BLaER1 (cell line): Measurements from ENCODE around the gene KCTD10.

Source experiments
- H3K27ac ChIP-seq: shearing (Covaris generic); formaldehyde crosslinking; 2 replicates; pipeline ENCODE4 v1.8.1; 2022
- H3K27me3 ChIP-seq: shearing (Covaris generic); formaldehyde crosslinking; 2 replicates; pipeline ENCODE4 v1.8.1; 2022
- H3K36me3 ChIP-seq: shearing (Covaris generic); formaldehyde crosslinking; 2 replicates; pipeline ENCODE4 v1.8.1; 2022
- H3K4me1 ChIP-seq: shearing (Covaris generic); formaldehyde crosslinking; 2 replicates; pipeline ENCODE4 v1.8.1; 2022
- H3K4me2 ChIP-seq: shearing (Covaris generic); formaldehyde crosslinking; 2 replicates; pipeline ENCODE4 v1.8.1; 2022
- H3K4me3 ChIP-seq: shearing (Covaris generic); formaldehyde crosslinking; 2 replicates; pipeline ENCODE4 v1.8.1; 2022
- H3K9ac ChIP-seq: shearing (Covaris generic); formaldehyde crosslinking; 2 replicates; pipeline ENCODE4 v1.8.1; 2022
- H3K9me3 ChIP-seq: shearing (Covaris generic); formaldehyde crosslinking; 2 replicates; pipeline ENCODE4 v1.8.1; 2022
- H4K20me1 ChIP-seq: shearing (Covaris generic); formaldehyde crosslinking; 2 replicates; pipeline ENCODE4 v1.8.1; 2022
- Cebpa-rat ChIP-seq: shearing (Covaris generic); IDR thresholded peaks from 2 replicates; pipeline ENCODE4 v1.8.1; 2022

KCTD10 gene

DNA sequence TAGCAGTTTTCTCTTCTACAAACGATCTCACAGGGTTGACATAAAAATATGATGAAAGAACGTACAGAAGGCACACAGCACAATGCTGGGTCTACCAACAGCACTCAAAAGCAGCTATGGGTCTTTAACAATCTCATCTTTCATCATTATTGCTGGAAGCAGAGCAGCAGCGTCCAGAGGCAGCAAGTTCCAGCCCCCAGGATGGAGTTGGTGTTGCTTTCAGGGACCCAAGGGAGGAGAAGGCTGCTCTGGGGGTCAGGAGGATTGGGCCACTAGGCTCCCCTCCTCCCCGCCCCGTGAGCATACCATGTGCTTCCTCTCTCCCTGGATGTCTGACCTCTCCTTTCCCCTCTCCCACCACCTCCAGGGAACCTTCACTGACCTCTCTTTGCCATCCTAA is 13.3 kb downstream of the KCTD10 start:
- Histone ChIP-seq H3K4me2 (no peak overlapping the region), H4K20me1 (peaks cover 100% of the 10 kb centered on the region), H3K36me3 (peaks cover 88% of the 10 kb centered on the region), H3K27me3 (no peaks in the 10 kb centered on the region), H3K9me3 (no peaks in the 10 kb centered on the region), H3K9ac (peak overlapping the region; percentile 19; the same call in 1 of the 2 replicates), H3K27ac (no peak overlapping the region), H3K4me1 (peaks cover 32% of the 10 kb centered on the region), H3K4me3 (no peak overlapping the region)
- no peak for TF ChIP-seq Cebpa-rat

DNA sequence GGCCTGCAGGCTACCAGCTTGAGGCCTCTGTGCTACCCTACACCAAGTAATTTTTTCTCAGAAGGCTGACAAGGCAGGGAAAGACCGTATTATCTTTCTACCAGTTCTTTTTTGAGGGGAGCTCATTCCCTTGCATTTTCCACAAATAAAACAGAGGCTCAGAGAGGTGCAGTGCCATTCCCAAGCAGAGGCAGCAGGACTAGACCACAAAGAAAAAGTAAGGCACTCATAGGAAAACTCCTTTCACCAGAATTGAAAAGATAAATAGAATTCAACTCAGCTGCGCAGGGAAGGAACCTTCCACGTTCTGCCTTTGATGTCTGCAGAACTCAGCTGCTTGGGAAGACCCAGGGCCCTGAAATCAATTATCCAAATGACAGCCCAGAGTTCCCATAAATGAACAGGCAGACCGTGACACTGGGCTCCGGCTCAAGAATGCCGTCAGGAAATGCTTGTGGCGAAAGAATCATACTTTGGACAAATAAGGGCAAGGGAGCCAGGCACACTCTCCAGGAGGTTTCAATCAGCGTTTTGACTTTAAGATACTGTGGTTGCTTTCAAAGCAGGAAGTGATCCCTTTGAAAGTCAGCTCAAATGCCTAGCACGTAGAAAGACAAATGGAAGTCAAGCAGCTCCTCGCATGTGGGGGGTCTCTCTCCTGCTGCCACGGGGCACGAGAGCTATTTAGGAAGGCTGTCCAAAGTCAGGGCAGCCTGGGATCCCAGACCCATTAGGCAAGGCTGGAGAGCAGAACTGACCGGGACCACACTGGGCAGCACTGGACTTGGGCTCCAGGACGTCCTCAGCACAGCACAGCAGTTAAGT is 14.0 kb downstream of the KCTD10 start:
- Histone ChIP-seq H3K27me3 (no peaks in the 10 kb centered on the region), H3K4me2 (no peak overlapping the region), H3K36me3 (peaks cover 90% of the 10 kb centered on the region), H3K4me1 (peaks cover 32% of the 10 kb centered on the region), H3K9ac (peak overlapping the region; percentile 19; the same call in 1 of the 2 replicates), H3K9me3 (no peaks in the 10 kb centered on the region), H3K27ac (no peak overlapping the region), H3K4me3 (no peak overlapping the region), H4K20me1 (peaks cover 99% of the 10 kb centered on the region)
- no peak for TF ChIP-seq Cebpa-rat

DNA sequence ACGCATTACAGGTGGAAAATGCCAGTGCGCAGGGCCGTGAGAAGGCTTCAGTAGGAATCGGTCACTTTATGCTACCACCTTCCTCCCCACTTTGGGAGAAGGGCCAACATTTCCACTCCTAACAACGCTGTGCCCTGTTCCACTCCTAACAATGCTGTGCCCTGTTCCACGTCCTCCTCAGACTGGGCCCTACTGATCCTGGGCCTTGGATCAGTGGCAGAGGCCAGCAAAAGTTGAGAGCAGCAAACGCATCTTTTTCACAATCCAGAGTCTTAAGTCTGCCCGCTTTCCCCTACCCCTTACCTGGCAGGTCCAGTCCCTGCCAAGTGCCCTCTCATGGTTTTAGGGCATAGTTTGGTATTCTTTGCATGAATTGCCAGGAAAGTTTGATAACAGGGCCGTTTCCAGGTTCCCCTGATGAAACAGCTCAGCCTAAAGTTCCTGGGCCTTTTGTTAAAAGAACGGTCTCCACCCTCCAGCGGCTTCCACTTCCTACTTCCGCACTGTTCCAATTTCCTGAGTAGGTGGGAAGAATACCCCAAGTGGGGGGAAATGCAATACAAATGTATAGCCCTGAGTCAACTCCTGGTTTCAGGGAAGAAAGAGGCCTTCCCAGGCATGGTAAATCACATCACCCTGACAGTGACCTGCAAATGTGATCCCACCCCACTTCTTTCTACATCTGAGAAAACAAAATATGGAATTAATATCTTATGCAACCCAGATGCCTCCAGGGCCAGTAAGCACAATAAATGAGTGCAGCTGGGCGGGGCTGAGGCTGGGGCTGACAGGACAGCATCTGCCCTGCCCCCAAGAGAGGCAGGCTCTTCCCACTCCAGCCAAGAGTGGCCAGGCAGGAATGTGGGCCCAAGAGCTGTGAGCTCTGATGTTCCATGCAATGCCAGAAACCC is 15.0 kb downstream of the KCTD10 start:
- TF ChIP-seq Cebpa-rat: no peak
- Histone ChIP-seq H4K20me1 (peaks cover 97% of the 10 kb centered on the region), H3K9me3 (no peaks in the 10 kb centered on the region), H3K4me3 (no peak overlapping the region), H3K36me3 (peaks cover 90% of the 10 kb centered on the region), H3K9ac (no peak overlapping the region; the same call in 1 of the 2 replicates), H3K4me1 (peaks cover 32% of the 10 kb centered on the region), H3K4me2 (peak overlapping the region; percentile 63), H3K27ac (peak overlapping the region; percentile 76), H3K27me3 (no peaks in the 10 kb centered on the region)

DNA sequence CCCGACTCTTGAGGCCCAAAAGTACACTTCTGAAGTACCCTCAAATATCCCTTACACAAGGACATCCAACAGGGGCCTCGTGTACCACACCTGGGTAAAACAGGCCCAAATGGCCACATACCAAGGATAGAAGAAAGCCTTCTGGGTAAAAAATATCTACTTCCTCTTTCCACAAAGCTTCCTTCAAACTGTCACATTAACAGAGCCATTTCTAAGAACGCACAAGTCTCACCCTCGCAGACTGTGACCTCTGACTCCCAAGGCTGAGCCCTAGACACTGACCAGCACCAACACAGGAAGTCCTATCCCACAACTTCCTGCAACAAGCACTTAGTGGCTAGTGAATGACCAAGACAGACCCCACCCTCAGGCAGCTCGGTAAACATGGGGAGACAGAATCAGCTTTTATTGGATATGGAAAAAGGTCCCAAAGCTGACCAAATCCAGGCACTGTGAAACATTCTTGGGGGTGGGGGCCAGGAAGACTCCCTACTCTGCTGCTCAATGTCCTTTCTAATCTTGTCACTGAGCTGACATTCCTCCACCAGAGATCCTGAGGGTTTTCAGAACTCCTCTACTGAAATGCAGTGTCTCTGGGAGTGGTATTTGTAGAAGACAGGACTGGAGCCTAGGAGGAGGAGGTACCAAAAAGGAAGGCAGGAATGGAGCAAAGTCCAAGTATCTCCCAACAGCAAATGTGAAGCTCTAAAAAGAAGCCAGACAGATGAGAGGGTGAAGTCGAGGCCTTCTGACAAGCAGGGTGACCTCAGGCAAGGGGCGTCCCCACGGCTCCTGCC is 15.9 kb downstream of the KCTD10 start:
- Histone ChIP-seq H4K20me1 (peaks cover 92% of the 10 kb centered on the region), H3K4me3 (no peak overlapping the region), H3K4me1 (peaks cover 32% of the 10 kb centered on the region), H3K4me2 (peak overlapping the region; percentile 63), H3K27me3 (no peaks in the 10 kb centered on the region), H3K36me3 (peaks cover 90% of the 10 kb centered on the region), H3K9ac (peak overlapping the region; percentile 50; the same call in 1 of the 2 replicates), H3K27ac (peak overlapping the region; percentile 76), H3K9me3 (no peaks in the 10 kb centered on the region)
- TF ChIP-seq Cebpa-rat: no peak

DNA sequence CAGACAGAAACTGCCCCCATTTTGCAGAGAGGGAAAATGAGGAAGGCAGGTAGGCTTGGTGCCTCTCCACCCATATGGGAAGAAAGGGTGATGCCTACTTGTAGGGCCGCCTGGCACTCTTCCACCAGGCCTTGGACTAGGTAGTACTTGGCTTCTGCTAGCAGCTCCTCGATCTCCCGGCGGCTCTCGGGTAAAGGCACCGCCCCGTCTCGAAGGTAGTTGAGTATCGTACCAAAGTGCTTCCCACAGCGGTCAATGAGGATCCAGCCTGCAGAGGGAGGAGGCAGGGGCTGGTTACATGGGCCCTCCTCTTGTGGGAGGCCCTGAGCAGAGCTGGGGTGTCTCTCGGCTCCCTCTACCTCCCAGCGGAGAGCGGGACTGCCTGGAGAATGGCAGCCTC is 16.6 kb downstream of the KCTD10 start:
- no peak overlapping the region for H3K9ac ChIP-seq
- H3K4me1 ChIP-seq: peaks cover 32% of the 10 kb centered on the region
- H4K20me1 ChIP-seq: peaks cover 91% of the 10 kb centered on the region
- peaks cover 90% of the 10 kb centered on the region for H3K36me3 ChIP-seq
- H3K4me2 ChIP-seq: peak overlapping the region; percentile 63; the same call in 1 of the 2 replicates
- no peak overlapping the region for H3K4me3 ChIP-seq
- no peaks in the 10 kb centered on the region for H3K27me3 ChIP-seq
- H3K27ac ChIP-seq: peak overlapping the region; percentile 76
- no peaks in the 10 kb centered on the region for H3K9me3 ChIP-seq
- no peak for TF ChIP-seq Cebpa-rat

DNA sequence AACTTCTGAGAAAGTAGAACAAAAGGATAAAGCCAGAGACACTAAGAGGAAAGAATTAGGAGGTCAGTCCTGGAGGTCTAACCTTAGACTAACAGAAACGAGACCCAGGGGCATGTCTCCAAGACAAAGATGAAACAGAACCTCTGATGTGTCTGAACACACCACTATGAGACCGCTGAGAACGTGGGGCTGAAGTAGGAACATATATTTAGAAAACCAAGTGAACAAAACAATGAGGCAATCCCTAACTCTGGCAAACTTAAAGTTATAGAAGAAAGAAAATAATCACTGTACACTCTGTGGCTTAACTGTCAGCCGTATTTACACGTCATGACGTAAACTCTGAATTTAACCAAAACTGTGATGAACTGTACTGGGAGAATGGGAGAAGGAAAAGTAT is 17.9 kb downstream of the KCTD10 start:
- TF ChIP-seq Cebpa-rat: no peak
- Histone ChIP-seq H3K4me3 (no peak overlapping the region), H3K9me3 (no peaks in the 10 kb centered on the region), H3K27ac (no peak overlapping the region), H3K27me3 (no peaks in the 10 kb centered on the region), H3K4me1 (peaks cover 32% of the 10 kb centered on the region), H3K36me3 (peaks cover 90% of the 10 kb centered on the region), H3K4me2 (no peak overlapping the region), H4K20me1 (peaks cover 78% of the 10 kb centered on the region), H3K9ac (no peak overlapping the region)

DNA sequence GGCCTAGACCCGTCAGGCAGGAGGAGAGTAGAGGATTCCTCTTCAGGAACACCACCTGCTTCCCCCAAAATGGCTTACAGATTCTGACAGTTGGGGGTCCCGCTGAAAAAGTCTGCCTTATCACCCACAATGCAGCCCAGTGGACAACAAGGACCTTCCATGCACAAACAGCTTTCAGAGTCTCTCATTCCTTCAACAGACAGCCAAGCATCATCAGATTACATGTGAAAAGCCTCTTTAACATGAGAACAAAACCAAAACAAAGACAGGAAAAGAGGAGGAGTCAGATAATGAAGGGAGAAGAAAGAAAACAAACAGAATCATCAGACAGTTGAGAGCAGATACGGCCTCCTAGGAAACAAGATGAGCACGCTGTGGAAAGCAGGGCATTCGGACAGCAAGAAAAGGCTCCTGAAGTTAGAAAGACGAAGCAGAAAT is 18.3 kb downstream of the KCTD10 start:
- H3K27me3 ChIP-seq: no peaks in the 10 kb centered on the region
- peaks cover 90% of the 10 kb centered on the region for H3K36me3 ChIP-seq
- H4K20me1 ChIP-seq: peaks cover 74% of the 10 kb centered on the region
- H3K4me1 ChIP-seq: peaks cover 32% of the 10 kb centered on the region
- no peak overlapping the region for H3K27ac ChIP-seq
- TF ChIP-seq Cebpa-rat: no peak
- no peak overlapping the region for H3K9ac ChIP-seq
- no peak overlapping the region for H3K4me2 ChIP-seq
- no peaks in the 10 kb centered on the region for H3K9me3 ChIP-seq
- H3K4me3 ChIP-seq: no peak overlapping the region

DNA sequence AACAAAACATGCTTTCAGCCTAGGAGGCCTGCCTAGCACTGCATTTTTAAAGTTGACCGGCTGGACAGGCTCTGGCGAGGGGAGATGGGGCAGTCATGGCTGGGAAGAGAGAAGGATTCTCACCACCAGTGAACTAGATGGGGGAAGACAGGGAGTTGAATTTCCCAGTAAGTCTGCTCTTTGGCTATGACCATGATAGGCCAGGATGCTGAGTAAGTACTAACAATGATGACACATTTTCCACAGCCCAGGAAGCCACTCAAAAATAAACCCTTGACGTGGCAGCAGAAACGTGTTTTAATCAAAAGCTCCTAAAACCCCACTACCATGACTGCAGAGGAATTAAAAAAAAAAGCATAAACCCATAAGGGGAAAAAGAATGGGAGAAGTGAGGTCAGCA is 19.0 kb downstream of the KCTD10 start:
- no peaks in the 10 kb centered on the region for H3K27me3 ChIP-seq
- TF ChIP-seq Cebpa-rat: no peak
- H3K36me3 ChIP-seq: peaks cover 90% of the 10 kb centered on the region
- no peak overlapping the region for H3K9ac ChIP-seq
- H3K4me1 ChIP-seq: peaks cover 25% of the 10 kb centered on the region
- H4K20me1 ChIP-seq: peaks cover 67% of the 10 kb centered on the region
- no peak overlapping the region for H3K4me3 ChIP-seq
- no peaks in the 10 kb centered on the region for H3K9me3 ChIP-seq
- H3K27ac ChIP-seq: no peak overlapping the region
- H3K4me2 ChIP-seq: no peak overlapping the region

DNA sequence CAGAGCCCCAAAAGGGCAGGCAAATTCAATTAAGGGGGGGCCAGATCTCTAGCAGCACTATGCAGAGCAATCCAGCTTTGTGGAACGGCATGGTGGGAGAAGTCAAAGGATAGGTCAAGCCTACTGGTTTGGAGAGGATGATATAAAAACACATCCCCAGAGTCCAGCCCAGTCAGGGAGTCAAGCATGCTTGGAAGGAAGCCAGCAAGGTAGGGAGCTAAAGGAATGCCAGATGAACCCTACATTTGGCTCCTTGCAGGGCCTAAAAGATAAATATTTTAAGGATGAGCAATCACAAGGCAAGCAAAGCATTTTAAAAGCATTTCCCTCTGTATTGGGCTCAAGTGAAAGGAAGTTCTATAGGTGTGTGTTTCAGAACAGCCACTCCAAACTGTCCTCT is 21.4 kb downstream of the KCTD10 start:
- H3K4me1 ChIP-seq: peaks cover 1% of the 10 kb centered on the region
- H3K36me3 ChIP-seq: peaks cover 100% of the 10 kb centered on the region
- no peaks in the 10 kb centered on the region for H3K27me3 ChIP-seq
- no peak overlapping the region for H3K9ac ChIP-seq
- H3K27ac ChIP-seq: no peak overlapping the region
- TF ChIP-seq Cebpa-rat: no peak
- no peak overlapping the region for H3K4me3 ChIP-seq
- H4K20me1 ChIP-seq: peaks cover 54% of the 10 kb centered on the region
- no peaks in the 10 kb centered on the region for H3K9me3 ChIP-seq
- no peak overlapping the region for H3K4me2 ChIP-seq
